Nucleus accumbens (tissue), 56 donors: ENCODE measurements around the gene LAPTM5.
"Not testable (repeated sequence)": the region's sequence is repeated elsewhere in the genome, so short reads cannot be mapped to it uniquely, and the experiment has no call there.

Source experiments
- DNase-seq, 56 donors: peaks; one replicate each; lab custom pipeline; 2025; lab: John Stamatoyannopoulos, UW

Gene LAPTM5

GRCh38 chr1:30774550-30775432 lies 17.2 kb upstream of the LAPTM5 start:
- DNase-seq = peak in 1 of 56 donors; percentile 8

- no peak for DNase-seq
Observed at GRCh38 chr1:30773722-30774358, 16.3 kb upstream of the LAPTM5 start.

DNA sequence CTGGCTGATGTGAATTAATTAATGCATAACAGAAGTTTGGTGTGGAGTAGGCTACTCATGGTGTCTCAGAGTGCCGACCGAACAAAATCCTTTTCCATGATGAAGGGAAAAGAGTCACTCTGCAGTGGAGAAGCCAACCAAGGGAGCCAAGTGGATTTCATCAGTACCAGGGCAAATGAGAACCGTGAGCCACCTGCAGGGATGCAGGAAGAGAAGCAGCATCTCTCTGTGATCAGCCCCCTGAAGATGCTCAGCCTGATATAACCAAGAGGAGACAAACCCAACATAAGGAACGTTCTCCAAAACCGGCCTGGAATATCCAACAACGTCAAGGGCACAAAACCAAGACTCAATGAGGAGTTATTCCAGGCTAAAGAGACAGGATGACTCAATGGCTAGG lies 13.4 kb upstream of the LAPTM5 start:
- no peak for DNase-seq

GRCh38 chr1:30770150-30770549 lies 12.6 kb upstream of the LAPTM5 start:
- no peak for DNase-seq

DNA sequence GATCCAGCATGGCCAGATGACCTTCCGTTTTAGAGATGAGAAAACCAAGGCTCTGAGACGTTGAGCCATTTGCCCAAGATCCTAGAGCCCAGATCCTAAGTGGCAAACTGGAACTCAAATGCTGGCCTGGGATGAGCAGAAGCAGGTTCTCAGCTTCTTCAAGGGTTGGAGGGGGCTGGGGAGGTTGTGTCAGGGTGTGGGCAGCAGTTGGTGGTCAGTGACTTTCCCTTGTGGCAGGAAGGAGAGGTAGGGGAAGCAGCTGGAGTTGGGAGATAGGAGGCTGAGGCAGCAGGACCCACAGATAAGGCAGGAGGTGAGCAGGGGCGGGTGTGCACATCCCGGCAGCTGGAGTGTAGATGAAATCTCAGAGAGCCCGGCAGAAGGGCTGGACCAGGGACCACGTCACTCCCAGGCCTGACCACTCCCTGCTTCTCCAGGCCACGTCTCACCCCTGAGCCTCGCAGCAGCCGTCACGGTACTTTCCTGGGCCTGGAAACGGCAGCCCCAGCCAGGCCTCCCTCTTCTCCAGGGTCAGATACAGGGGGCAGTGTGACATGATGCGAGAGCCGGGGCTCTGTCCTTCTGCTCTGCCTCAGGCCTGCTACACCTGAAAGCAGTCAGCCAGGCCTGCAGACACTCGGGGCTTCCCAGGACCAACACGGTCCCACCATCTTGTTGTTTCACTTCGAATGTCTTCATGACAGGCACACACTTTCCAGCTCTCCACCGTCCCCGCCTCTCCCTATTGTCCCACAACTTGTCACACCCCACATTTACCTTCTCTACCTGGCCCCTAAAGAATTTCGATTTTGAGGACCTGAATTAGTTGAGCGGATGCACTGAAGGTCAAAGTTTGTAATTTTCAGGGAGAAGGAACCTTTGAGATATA lies 11.5 kb upstream of the LAPTM5 start:
- DNase-seq = no peak

DNA sequence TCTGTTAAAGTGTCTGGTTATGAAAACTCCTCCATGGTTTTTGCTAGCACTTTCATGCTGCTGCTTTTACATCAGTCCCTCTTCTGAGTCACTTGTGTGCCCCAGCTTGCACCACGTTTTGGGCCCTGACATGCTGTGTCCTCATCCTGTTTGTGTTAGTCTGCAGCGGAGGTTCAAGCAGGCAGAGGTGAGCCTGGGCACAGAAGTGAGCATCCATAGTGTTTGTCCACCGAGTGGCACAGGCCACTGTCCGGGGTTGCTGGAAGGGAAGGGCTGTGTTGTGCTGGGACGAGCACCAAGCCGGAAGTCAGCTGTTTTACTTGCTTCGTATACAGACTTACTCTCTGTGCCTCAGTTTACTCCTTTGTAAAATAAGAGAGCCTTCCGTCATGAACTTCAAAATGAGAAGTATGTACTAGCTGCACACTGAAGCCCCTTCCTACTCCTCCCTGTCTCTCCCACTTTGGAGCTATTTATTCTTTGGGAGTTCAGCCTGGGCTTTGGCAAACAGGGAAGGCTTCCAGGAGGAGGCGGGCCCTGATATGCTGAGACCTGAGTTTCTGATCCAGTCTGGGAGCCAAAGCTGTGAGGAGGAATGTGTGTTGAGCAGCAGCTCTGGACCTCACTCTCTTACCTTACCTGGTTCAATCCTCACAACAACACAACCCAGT lies 10.7 kb upstream of the LAPTM5 start:
- DNase-seq = no peak

DNA sequence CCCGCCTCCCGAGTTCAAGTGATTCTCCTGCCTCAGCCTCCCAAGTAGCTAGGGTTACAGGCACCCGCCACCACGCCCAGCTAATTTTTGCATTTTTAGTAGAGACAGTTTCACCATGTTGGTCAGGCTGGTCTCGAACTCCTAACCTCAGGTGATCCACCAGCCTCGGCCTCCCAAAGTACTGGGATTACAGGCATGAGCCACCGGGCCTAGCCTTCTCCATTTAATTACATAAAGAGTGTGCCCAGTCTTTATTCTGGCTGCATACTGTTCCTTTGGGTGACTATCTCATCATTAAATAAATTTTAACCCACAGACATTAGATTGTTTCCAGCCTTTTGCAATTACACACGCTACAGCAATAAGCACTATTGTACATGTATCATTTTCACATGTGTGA lies 9.4 kb upstream of the LAPTM5 start:
- DNase-seq = not testable (repeated sequence)

DNA sequence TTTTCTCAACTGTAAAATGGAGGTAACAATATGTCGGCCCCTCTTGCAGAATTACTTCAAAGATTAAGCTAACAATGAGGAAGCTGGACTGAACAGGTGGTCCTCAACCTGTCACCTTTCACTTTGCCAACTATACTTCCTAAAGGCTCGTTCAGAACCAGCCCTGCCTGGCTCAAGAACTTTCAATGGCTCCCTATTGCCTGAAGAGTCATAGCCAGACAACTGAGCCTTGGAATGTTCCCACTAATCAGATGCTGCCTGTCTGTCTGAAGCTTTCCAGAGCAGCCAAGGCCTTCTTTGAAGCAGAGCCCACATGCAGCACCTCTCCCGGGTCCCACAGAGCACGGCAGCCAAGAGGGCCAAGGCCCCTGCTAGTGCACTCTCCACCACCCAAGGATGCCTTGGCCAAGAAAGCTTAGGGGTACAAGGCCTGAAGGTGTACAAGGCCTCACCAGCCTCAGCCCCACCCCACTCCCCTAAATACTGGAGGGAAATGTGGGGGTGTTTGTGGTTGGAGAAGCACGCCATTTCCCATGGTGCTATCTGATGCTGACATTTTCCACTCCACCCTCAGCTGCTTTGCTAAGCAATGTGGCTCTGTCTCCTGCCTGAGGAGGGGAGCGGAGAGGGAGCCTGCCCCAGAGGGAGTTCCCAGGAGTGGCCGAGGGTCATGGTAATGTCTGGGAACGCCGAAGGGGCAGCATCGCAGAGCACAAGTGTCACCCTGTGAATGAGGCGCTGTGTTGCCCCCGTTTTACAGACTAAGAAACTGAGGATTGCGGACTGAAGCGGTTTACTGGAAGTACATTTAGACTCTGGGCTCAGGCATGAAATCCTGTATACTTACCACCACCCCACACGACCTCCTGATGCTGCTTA lies 8.2 kb upstream of the LAPTM5 start:
- no peak for DNase-seq

DNA sequence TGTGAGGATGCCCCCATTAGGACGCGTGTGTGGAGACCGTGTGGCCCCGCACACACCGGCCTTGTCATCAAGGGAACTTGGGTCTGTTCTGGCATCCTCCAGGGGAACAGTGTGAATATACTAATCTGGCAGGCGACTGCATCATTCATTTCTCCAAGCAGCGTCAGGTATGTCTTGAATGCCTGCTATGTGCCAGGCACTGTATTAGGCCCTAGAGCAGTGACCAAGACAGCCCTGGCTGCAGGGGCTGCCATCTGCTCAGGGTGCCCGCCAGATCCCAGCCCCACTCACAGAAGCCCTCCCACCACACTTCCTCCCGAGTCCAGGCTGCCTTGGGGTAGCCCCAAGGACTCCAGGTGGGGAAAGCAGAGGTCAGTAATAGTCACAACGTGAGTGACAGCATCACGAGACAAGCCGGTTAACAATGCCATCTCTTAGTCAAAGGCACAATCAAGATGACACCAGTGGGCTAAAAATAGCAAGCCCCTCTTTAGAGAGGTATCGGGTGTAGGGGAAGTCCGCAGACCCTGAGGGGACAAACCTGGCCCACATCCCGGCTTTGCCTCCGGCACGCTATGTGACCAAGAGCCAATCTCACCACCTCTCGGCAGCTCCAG lies 7.5 kb upstream of the LAPTM5 start:
- no peak for DNase-seq

- DNase-seq = no peak
Observed at GRCh38 chr1:30764396-30764795, 6.8 kb upstream of the LAPTM5 start.

DNA sequence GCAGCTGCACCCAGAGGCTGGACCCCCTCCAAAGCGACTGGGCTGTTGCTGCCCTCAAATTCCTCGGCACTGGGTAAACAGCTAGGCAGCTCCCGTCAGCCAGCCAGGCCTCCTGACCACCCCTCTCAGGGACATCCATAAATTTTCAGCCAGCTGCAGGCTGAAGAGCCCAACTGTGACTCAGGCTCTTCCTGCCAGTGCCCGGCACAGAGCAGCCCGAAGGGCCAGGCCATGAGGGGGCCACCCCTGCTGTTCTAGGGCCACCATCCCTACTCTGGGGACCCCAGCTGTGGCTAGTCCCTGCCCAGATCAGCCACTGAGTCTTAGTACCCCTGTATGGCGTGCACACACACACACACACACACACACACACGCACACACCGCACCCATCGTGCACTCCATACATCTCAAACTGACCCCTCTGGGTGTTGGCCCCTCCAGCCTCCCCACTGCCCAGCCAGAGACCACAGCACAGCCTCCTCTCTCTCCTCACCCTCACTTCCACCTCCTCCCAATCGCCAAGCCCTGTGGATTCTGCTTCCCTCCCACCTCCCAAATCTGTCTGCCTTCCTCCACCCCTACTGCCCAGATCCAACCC lies 6.2 kb upstream of the LAPTM5 start:
- DNase-seq = peak in 36 of 56 donors; percentile 10 to 73 (median 38)

DNA sequence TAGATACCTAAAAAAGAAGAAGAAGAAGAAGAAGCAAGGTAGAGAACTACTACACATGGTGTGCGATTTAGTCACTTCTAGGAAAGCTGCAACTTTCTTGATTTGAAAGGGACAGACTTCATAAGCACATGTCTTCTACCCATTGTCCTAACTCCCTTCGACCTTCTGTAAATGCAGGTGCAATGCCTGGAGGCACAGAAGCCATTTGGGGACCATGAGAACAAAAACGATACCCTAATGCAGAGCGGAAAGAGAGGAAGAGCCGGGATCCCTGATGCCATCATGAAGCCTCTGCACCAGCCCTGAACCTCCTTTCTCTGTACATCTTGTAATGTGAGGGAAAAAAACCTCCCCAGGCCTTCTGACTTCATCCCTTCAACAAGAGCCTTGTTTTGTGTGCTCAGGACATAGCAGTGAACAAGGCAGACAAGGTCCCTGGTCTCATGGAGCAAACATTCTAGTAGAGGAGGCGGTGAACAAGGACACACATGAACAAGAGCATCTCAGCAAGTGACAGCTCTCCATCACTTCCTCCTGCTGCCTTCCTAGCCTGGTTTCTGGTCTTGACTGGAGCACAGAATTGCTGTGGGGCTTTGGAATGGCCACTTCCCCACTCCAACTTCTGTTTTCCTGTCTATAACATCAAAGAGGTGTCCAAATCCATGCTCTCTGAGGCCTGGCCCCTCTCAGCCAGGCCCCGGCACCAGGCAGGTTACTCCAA lies 5.5 kb upstream of the LAPTM5 start:
- peak in 2 of 56 donors; percentile 14 to 49 for DNase-seq

GRCh38 chr1:30762152-30762929 lies 4.8 kb upstream of the LAPTM5 start:
- peak in 1 of 56 donors; percentile 31 for DNase-seq

DNA sequence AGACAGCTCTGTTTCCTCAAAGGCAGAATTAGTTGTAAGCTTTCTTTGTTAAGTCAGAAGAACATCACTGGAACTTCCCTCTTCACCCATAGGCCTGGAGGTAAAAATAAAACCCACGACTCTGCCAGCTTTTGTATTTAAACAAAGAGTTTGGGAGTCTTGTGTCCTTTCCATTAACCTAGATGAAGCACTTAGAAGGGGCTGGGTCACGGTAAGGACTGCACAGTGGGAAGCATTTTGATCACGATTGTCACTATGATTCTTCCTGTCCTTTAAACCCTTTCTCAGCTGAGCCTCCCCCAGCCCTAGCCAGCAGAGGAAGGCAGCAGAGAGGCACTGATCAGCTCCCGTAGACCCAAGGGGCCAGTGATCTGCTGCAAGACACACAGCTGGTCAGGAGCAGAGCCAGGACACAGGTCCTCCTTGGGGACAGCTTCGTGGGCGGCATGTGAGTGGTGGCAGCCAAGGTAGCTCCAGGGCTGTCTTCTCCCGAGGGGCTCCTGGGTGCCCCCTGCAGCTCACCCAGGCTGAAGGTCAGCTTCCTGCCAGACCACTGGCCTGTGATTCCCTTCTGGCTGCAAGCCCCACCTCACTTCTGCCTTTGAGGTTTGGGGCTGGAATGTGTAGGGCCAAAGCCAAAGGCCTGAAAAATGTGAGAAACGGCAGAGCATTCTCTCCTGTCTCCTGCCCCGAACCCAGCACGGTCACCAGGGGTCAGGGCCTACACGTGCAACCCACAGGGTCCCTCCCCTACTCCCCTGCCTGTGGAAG lies 4.0 kb upstream of the LAPTM5 start:
- DNase-seq = peak in 1 of 56 donors; percentile 15

GRCh38 chr1:30760596-30761324 lies 3.2 kb upstream of the LAPTM5 start:
- DNase-seq = peak in 4 of 56 donors; percentile 12 to 21 (median 16)
